GM18507 (cell line): ENCODE data around the gene MRPL9.

ENCODE experiments used
- DNase-seq: peaks from one replicate; pipeline ENCODE4 v3.0.0; 2011; ENCODE audit warnings: low read depth; ENCODE audit not compliant: insufficient read length; ENCODE audit errors: extremely low spot score
- FAIRE-seq: peaks from 2 replicates; lab custom pipeline; 2011; peaks lifted over from hg19 to GRCh38; lab: Jason Lieb, UNC

MRPL9 gene

DNA sequence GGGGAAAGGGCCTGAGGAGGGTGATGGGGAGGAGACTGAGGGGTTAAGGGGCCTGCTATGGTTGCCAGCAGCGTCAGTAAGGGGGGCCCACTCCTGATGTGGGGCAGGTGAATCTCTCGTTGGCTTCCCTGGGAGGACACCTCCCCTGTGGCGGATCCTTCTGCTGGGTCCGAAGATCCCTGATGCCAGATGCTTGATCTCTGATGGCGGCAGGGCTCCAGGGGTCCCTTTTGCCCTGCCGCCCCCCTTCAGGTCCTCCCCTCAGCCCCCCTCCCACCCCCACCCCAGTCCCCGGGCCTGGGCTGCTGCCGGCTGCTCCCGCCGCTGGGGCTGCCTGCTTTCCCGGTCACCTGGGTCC, 46.9 kb downstream of the MRPL9 start:
- no peak for DNase-seq
- FAIRE-seq = no peak

DNA sequence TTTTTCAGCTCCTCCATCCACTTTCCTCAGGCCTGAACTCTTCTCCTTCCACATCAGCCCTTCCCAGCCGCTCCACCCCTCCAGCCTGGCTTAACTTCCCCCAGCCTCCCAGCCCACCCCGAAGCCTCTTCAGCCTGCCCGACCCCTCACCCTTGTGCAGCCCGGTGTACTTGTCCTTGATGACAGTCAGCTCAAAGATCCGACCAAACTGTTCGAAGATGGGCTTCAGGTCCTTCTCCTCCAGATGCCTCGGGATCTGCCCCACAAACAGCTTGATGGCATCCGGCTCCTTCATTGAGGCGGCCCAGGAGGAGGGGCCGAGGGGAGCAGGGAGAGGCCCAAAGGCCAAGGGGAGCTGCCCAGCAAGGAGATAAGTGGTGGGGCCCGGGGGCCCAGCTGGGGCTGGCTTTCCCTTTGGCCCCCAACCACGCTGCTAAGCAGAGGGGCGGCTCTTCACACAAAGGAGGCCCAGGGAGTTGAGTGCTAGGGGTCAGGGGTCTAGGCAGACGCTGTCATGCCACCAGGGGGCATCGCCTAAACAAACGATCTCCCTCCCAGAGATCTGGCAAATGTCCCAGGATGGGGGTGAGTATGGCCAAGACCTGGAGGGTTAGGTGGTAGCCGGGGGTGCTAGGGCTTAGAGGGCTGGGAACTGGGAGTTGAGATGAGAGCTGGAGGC, 47.4 kb downstream of the MRPL9 start:
- DNase-seq (no peak), FAIRE-seq (no peak)

- DNase-seq = no peak
- no peak for FAIRE-seq
Observed at GRCh38 chr1:151714820-151715725, 48.2 kb downstream of the MRPL9 start.

GRCh38 chr1:151713874-151714273, 49.4 kb downstream of the MRPL9 start:
- FAIRE-seq = no peak
- DNase-seq = no peak

GRCh38 chr1:151713044-151713443, 50.3 kb downstream of the MRPL9 start:
- DNase-seq (no peak), FAIRE-seq (no peak)

DNA sequence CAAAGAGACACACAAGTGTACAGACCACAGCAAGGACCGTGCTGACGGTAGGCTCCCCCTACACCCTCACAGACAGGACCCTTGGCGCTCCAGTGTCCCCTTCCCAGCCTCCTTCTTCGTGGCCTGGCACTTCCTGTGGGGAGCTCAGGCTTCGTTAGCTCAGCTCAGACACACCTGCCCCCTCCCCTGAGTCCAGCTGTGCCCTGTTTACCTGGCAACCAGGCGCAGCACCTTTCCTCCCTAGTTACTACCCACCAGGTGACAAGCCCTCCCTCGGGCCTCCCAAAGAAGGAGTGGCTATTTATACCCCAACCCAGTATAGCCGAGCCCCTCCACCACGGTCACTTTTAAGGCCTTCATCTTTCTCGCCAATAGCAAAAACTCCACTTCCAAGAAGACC, 51.3 kb downstream of the MRPL9 start:
- DNase-seq = no peak
- no peak for FAIRE-seq

- no peak for DNase-seq
- no peak for FAIRE-seq
Observed at GRCh38 chr1:151711044-151711800, 52.1 kb downstream of the MRPL9 start.

GRCh38 chr1:151710187-151710840, 53.0 kb downstream of the MRPL9 start:
- no peak for DNase-seq
- no peak for FAIRE-seq
